Nephron (organoid): ENCODE measurements around the gene AOX1.

Source experiments
- H3K27ac Mint-ChIP-seq, 3 experiments: 2 replicates each; pipeline ENCODE4 v1.8.0; 2020; ENCODE audit warnings: mixed read lengths in 3 of 3, mild to moderate bottlenecking in 2 of 3, moderate library complexity in 1 of 3
- H3K27me3 Mint-ChIP-seq: 2 replicates; pipeline ENCODE4 v1.8.0; 2021; ENCODE audit warnings: low read depth, mild to moderate bottlenecking, moderate library complexity, mixed read lengths
- H3K36me3 Mint-ChIP-seq: 2 replicates; pipeline ENCODE4 v1.8.0; 2020; ENCODE audit warnings: low read depth, mixed read lengths
- H3K4me1 Mint-ChIP-seq: 2 replicates; pipeline ENCODE4 v1.8.0; 2020; ENCODE audit warnings: mixed read lengths
- H3K4me3 Mint-ChIP-seq, 3 experiments: 2 replicates each; pipeline ENCODE4 v1.8.0; 2020; ENCODE audit warnings: mild to moderate bottlenecking in 3 of 3, mixed read lengths in 3 of 3, moderate library complexity in 2 of 3
- H3K9me3 Mint-ChIP-seq: 2 replicates; pipeline ENCODE4 v1.8.0; 2020; ENCODE audit warnings: mixed read lengths
- CTCF ChIP-seq, 3 experiments: fragments of 200-600 bp; sonication (generic); IDR thresholded peaks; one replicate each; pipeline ENCODE4 v1.5.0; 2021; ENCODE audit warnings: antibody characterized with exemption in 3 of 3; ENCODE audit not compliant: unreplicated experiment in 3 of 3

AOX1 gene

GRCh38 chr2:200588076-200588678 lies 2.4 kb downstream of the AOX1 start:
- H3K27me3 Mint-ChIP-seq, result peaks cover 27% of the 10 kb centered on the region
- H3K4me1 Mint-ChIP-seq, result peaks cover 5% of the 10 kb centered on the region
- H3K4me3 Mint-ChIP-seq, result no peak overlapping the region
- H3K9me3 Mint-ChIP-seq, result no peaks in the 10 kb centered on the region
- no peaks in the 10 kb centered on the region for H3K36me3 Mint-ChIP-seq
- no peak for TF ChIP-seq CTCF (IDR thresholded peaks at IDR 0.05; ENCODE audit: unreplicated experiment in 3 of 3)
- H3K27ac Mint-ChIP-seq, result no peak overlapping the region

GRCh38 chr2:200590090-200590489 lies 4.3 kb downstream of the AOX1 start:
- TF ChIP-seq CTCF (IDR thresholded peaks at IDR 0.05; ENCODE audit: unreplicated experiment in 3 of 3), result no peak
- H3K27ac Mint-ChIP-seq, result no peak overlapping the region
- H3K27me3 Mint-ChIP-seq, result peaks cover 27% of the 10 kb centered on the region

GRCh38 chr2:200591308-200591707 lies 5.5 kb downstream of the AOX1 start:
- Mint-ChIP-seq H3K4me3 (no peak overlapping the region), H3K9me3 (no peaks in the 10 kb centered on the region), H3K27me3 (peaks cover 27% of the 10 kb centered on the region), H3K4me1 (peaks cover 2% of the 10 kb centered on the region), H3K36me3 (no peaks in the 10 kb centered on the region), H3K27ac (no peak overlapping the region)
- no peak for TF ChIP-seq CTCF (IDR thresholded peaks at IDR 0.05; ENCODE audit: unreplicated experiment in 3 of 3)

More at GRCh38 chr2:200590090-200590489, 4.3 kb downstream of the AOX1 start:
- H3K4me3 Mint-ChIP-seq, result no peak overlapping the region
- H3K9me3 Mint-ChIP-seq, result no peaks in the 10 kb centered on the region
- H3K36me3 Mint-ChIP-seq, result no peaks in the 10 kb centered on the region
- H3K4me1 Mint-ChIP-seq, result peaks cover 5% of the 10 kb centered on the region

GRCh38 chr2:200592406-200593075 lies 6.7 kb downstream of the AOX1 start:
- TF ChIP-seq CTCF (IDR thresholded peaks at IDR 0.05; ENCODE audit: unreplicated experiment in 3 of 3), result no peak
- no peaks in the 10 kb centered on the region for H3K4me1 Mint-ChIP-seq
- H3K27me3 Mint-ChIP-seq, result peaks cover 23% of the 10 kb centered on the region
- H3K4me3 Mint-ChIP-seq, result no peak overlapping the region
- H3K27ac Mint-ChIP-seq, result no peak overlapping the region
- no peaks in the 10 kb centered on the region for H3K36me3 Mint-ChIP-seq
- no peaks in the 10 kb centered on the region for H3K9me3 Mint-ChIP-seq

GRCh38 chr2:200593905-200594304 lies 8.1 kb downstream of the AOX1 start:
- no peak for TF ChIP-seq CTCF (IDR thresholded peaks at IDR 0.05; ENCODE audit: unreplicated experiment in 3 of 3)
- Mint-ChIP-seq H3K4me1 (no peaks in the 10 kb centered on the region), H3K27me3 (peaks cover 18% of the 10 kb centered on the region), H3K9me3 (no peaks in the 10 kb centered on the region), H3K36me3 (no peaks in the 10 kb centered on the region), H3K4me3 (no peak overlapping the region), H3K27ac (no peak overlapping the region)

GRCh38 chr2:200595913-200596312 lies 10.1 kb downstream of the AOX1 start:
- no peak overlapping the region for H3K4me3 Mint-ChIP-seq
- H3K27me3 Mint-ChIP-seq, result peaks cover 4% of the 10 kb centered on the region
- TF ChIP-seq CTCF (IDR thresholded peaks at IDR 0.05; ENCODE audit: unreplicated experiment in 3 of 3), result no peak
- H3K36me3 Mint-ChIP-seq, result no peaks in the 10 kb centered on the region
- no peaks in the 10 kb centered on the region for H3K9me3 Mint-ChIP-seq
- H3K27ac Mint-ChIP-seq, result no peak overlapping the region
- no peaks in the 10 kb centered on the region for H3K4me1 Mint-ChIP-seq
